Spleen (tissue), 7 donors: Measurements from ENCODE around the gene PDCL3.

Source experiments
- CTCF ChIP-seq, 11 experiments: fragments of 200-600 bp in 7 of 11; fragments of 450-650 bp in 4 of 11; sonication (generic) in 4 of 11; IDR thresholded peaks in 8 of 11; conservative IDR thresholded peaks in 3 of 11; 1 replicate in 7 of 11; 2 replicates in 4 of 11; pipeline versions ENCODE4 v1.4.0 to v1.8.0; 2016 to 2021; ENCODE audit warnings: antibody characterized with exemption in 11 of 11, inconsistent platforms in 4 of 11, mild to moderate bottlenecking in 1 of 11
- POLR2A ChIP-seq, 3 donors: fragments of 450-650 bp; IDR thresholded peaks; one replicate each; pipeline ENCODE4 v1.5.1; 2017; ENCODE audit warnings: antibody characterized with exemption in 3 of 3, mild to moderate bottlenecking in 1 of 3
- donor health status: DM: no; HTN: no; CAD: no; lungs with moderate emphysema.
- donor health status: DM: no; HTN: no; CAD: no.
- donor health status: DM: no; HTN: no; CAD: no.

- TF ChIP-seq CTCF (IDR thresholded peaks at IDR 0.05 in 8 of 11, conservative IDR thresholded peaks at IDR 0.05 in 3 of 11) (no peak), POLR2A (IDR thresholded peaks at IDR 0.05) (no peak)
Measured at GRCh38 chr2:100588071-100588786, 25.4 kb downstream of the PDCL3 start.
